GM23248 (cell line): ENCODE measurements around the gene VPS4A. TPM values are rescaled to one million over a fixed set of nuclear protein-coding genes. Genes with fewer than 3 reads are reported as not detected.

Source experiments
- DNase-seq: peaks from one replicate; pipeline ENCODE4 v3.0.0-alpha.2; 2015
- H2AFZ ChIP-seq: fragments of 200-600 bp; sonication (generic); 2 replicates; pipeline ENCODE4 v1.6.1; 2016; ENCODE audit warnings: antibody characterized with exemption
- H3F3A ChIP-seq: fragments of 200-600 bp; sonication (generic); 2 replicates; pipeline ENCODE4 v1.6.1; 2016; ENCODE audit warnings: mild to moderate bottlenecking, antibody characterized with exemption, mixed run types; ENCODE audit not compliant: insufficient read depth
- H3K27ac ChIP-seq: fragments of 200-600 bp; sonication (generic); 2 replicates; pipeline ENCODE4 v1.5.1; 2016; ENCODE audit warnings: mild to moderate bottlenecking
- H3K27me3 ChIP-seq: fragments of 200-600 bp; sonication (generic); replicated peaks from 2 replicates; pipeline ENCODE4 v1.6.1; 2016; ENCODE audit warnings: mild to moderate bottlenecking; ENCODE audit not compliant: insufficient read depth
- H3K36me3 ChIP-seq: fragments of 200-600 bp; sonication (generic); 2 replicates; pipeline ENCODE4 v1.6.1; 2016; ENCODE audit warnings: low read depth, mild to moderate bottlenecking
- H3K4me1 ChIP-seq: fragments of 200-600 bp; sonication (generic); 2 replicates; pipeline ENCODE4 v1.6.1; 2016; ENCODE audit warnings: mild to moderate bottlenecking; ENCODE audit not compliant: insufficient read depth
- H3K4me2 ChIP-seq: fragments of 200-600 bp; sonication (generic); one replicate; pipeline ENCODE4 v1.6.1; 2016; ENCODE audit warnings: mild to moderate bottlenecking; ENCODE audit not compliant: unreplicated experiment
- H3K4me3 ChIP-seq: fragments of 200-600 bp; sonication (generic); 2 replicates; pipeline ENCODE4 v1.5.1; 2016; ENCODE audit warnings: mild to moderate bottlenecking
- H3K79me2 ChIP-seq: fragments of 200-600 bp; sonication (generic); 2 replicates; pipeline ENCODE4 v1.6.1; 2016; ENCODE audit warnings: mild to moderate bottlenecking; ENCODE audit not compliant: insufficient read depth
- H3K9ac ChIP-seq: fragments of 200-600 bp; sonication (generic); 2 replicates; pipeline ENCODE4 v1.6.1; 2016; ENCODE audit warnings: mild to moderate bottlenecking
- H3K9me2 ChIP-seq: fragments of 200-600 bp; sonication (generic); 2 replicates; pipeline ENCODE4 v1.6.1; 2016; ENCODE audit warnings: mixed run types, mild to moderate bottlenecking, moderate library complexity; ENCODE audit not compliant: insufficient read depth
- H3K9me3 ChIP-seq: fragments of 200-600 bp; sonication (generic); one replicate; pipeline ENCODE4 v1.6.1; 2017; ENCODE audit warnings: low read depth
- H4K20me1 ChIP-seq: fragments of 200-600 bp; sonication (generic); 2 replicates; pipeline ENCODE4 v1.6.0; 2016; ENCODE audit not compliant: insufficient read depth
- EZH2 ChIP-seq: fragments of 200-600 bp; sonication (generic); IDR thresholded peaks from 2 replicates; pipeline ENCODE4 v1.6.1; 2018; ENCODE audit warnings: antibody characterized with exemption, mild to moderate bottlenecking; ENCODE audit not compliant: insufficient read depth, poor library complexity, severe bottlenecking
- EZH2phosphoT487 ChIP-seq: fragments of 200-600 bp; sonication (generic); IDR thresholded peaks from 2 replicates; pipeline ENCODE4 v1.6.1; 2018; ENCODE audit warnings: antibody characterized with exemption, moderate library complexity, mild to moderate bottlenecking, low read depth; ENCODE audit not compliant: insufficient read depth
- WGBS, 2 experiments: methylation state at CpG; one replicate each; pipeline ENCODE4 v1.1.6; 2015 to 2017; ENCODE audit warnings: low lambda C conversion rate in 2 of 2, low coverage in 1 of 2; ENCODE audit errors: missing lambda C conversion rate in 2 of 2; 5-methylcytosine and 5-hydroxymethylcytosine counted together
- in situ Hi-C: fragments of 300-500 bp; cut with MboI; formaldehyde crosslinking; loops from 2 replicates; pipeline ENCODE4 v1.15.0; 2020
- polyA plus RNA-seq: library from polyadenylated mRNA; unstranded; fragments of >200 nt; fragmentation: Nextera tagmentation; extraction: Ambion mirVana; gene quantifications from 2 replicates; pipeline ENCODE4 v1.2.1, GENCODE V29; 2016
- total RNA-seq: library from RNA; depleted of rRNA; stranded (reverse); fragments of >200 nt; shearing (Covaris generic); gene quantifications from 2 replicates; pipeline ENCODE4 v1.2.3, GENCODE V29; 2014

VPS4A gene
- total and polyA plus RNA-seq, 2 experiments from 2014 or later = 36.5 to 43.8 TPM

- 85 to 89% methylated on average over 7 of the region's 7 CpGs for WGBS, 2 experiments
- Histone ChIP-seq H3K36me3 (peaks cover 29% of the 10 kb centered on the region), H3K4me2 (no peak overlapping the region), H3K9me2 (no peaks in the 10 kb centered on the region), H3K9ac (no peak overlapping the region), H3F3A (peaks cover 23% of the 10 kb centered on the region), H3K27me3 (no peaks in the 10 kb centered on the region), H3K4me3 (no peak overlapping the region), H4K20me1 (no peaks in the 10 kb centered on the region; the same call in 1 of the 2 replicates), H3K27ac (no peak overlapping the region), H3K79me2 (peaks cover 88% of the 10 kb centered on the region), H3K4me1 (peaks cover 15% of the 10 kb centered on the region), H3K9me3 (no peaks in the 10 kb centered on the region), H2AFZ (no peak overlapping the region)
- DNase-seq = no peak
- TF ChIP-seq EZH2 (no peak), EZH2phosphoT487 (no peak)
- in situ Hi-C loops = no loop called here
Measured at GRCh38 chr16:69322343-69322742, 11.2 kb downstream of the VPS4A start.

GRCh38 chr16:69323415-69323814 lies 12.3 kb downstream of the VPS4A start:
- peaks cover 18% of the 10 kb centered on the region for H3K4me1 ChIP-seq
- TF ChIP-seq EZH2phosphoT487 = no peak
- no peak for TF ChIP-seq EZH2
- H3F3A ChIP-seq = peaks cover 25% of the 10 kb centered on the region
- no peak overlapping the region for H3K4me3 ChIP-seq
- H3K9ac ChIP-seq = no peak overlapping the region
- H3K36me3 ChIP-seq = peaks cover 32% of the 10 kb centered on the region
- DNase-seq = no peak
- H2AFZ ChIP-seq = no peak overlapping the region
- no peaks in the 10 kb centered on the region for H3K9me3 ChIP-seq
- H4K20me1 ChIP-seq = no peaks in the 10 kb centered on the region; the same call in 1 of the 2 replicates
- H3K9me2 ChIP-seq = no peaks in the 10 kb centered on the region
- H3K27ac ChIP-seq = no peak overlapping the region
- in situ Hi-C loops = no loop called here
- H3K4me2 ChIP-seq = no peak overlapping the region
- H3K27me3 ChIP-seq = no peaks in the 10 kb centered on the region
- peaks cover 93% of the 10 kb centered on the region for H3K79me2 ChIP-seq
- 88 to 96% methylated on average over 13 to 14 of the region's 14 CpGs for WGBS, 2 experiments

GRCh38 chr16:69324013-69324531 lies 12.9 kb downstream of the VPS4A start:
- Histone ChIP-seq H3K27ac (no peak overlapping the region), H3K9ac (no peak overlapping the region), H3K4me1 (peaks cover 25% of the 10 kb centered on the region), H3F3A (peaks cover 31% of the 10 kb centered on the region), H3K4me3 (no peak overlapping the region), H3K36me3 (peaks cover 33% of the 10 kb centered on the region), H3K9me3 (no peaks in the 10 kb centered on the region), H3K4me2 (no peak overlapping the region), H4K20me1 (no peaks in the 10 kb centered on the region; the same call in 1 of the 2 replicates), H2AFZ (no peak overlapping the region), H3K79me2 (peaks cover 96% of the 10 kb centered on the region), H3K27me3 (no peaks in the 10 kb centered on the region), H3K9me2 (no peaks in the 10 kb centered on the region)
- in situ Hi-C loops = no loop called here
- 80 to 82% methylated on average over 8 of the region's 8 CpGs for WGBS, 2 experiments
- DNase-seq = no peak
- TF ChIP-seq EZH2 (no peak), EZH2phosphoT487 (no peak)

GRCh38 chr16:69324585-69325253 lies 13.6 kb downstream of the VPS4A start:
- Histone ChIP-seq H3K79me2 (peaks cover 96% of the 10 kb centered on the region), H2AFZ (no peak overlapping the region), H3K4me1 (peaks cover 25% of the 10 kb centered on the region), H3K9me3 (no peaks in the 10 kb centered on the region), H3F3A (peaks cover 31% of the 10 kb centered on the region), H4K20me1 (no peaks in the 10 kb centered on the region; the same call in 1 of the 2 replicates), H3K27me3 (no peaks in the 10 kb centered on the region), H3K9ac (no peak overlapping the region), H3K9me2 (no peaks in the 10 kb centered on the region), H3K4me2 (no peak overlapping the region), H3K4me3 (no peak overlapping the region), H3K27ac (no peak overlapping the region), H3K36me3 (peaks cover 33% of the 10 kb centered on the region)
- in situ Hi-C loops = no loop called here
- DNase-seq = no peak
- 83 to 84% methylated on average over 9 to 10 of the region's 10 CpGs for WGBS, 2 experiments
- TF ChIP-seq EZH2 (no peak), EZH2phosphoT487 (no peak)
